Dendritic cell treated with granulocyte-macrophage colony-stimulating factor and Interleukin-4, amounts not matched to agents 40 ng/mL and 50 ng/mL, for 4 days (primary cell): ENCODE results near the gene SRSF7.

Experiments
- H3K27ac Mint-ChIP-seq: one replicate; pipeline ENCODE4 v1.8.0; 2022; ENCODE audit warnings: mild to moderate bottlenecking, mixed read lengths
- H3K27me3 Mint-ChIP-seq: one replicate; pipeline ENCODE4 v1.8.0; 2022; ENCODE audit warnings: mild to moderate bottlenecking, mixed read lengths
- H3K36me3 Mint-ChIP-seq: one replicate; pipeline ENCODE4 v1.8.0; 2022; ENCODE audit warnings: low read depth, mixed read lengths
- H3K4me1 Mint-ChIP-seq: one replicate; pipeline ENCODE4 v1.8.0; 2022; ENCODE audit warnings: low read depth, mixed read lengths
- H3K4me3 Mint-ChIP-seq: one replicate; pipeline ENCODE4 v1.8.0; 2022; ENCODE audit warnings: mild to moderate bottlenecking, moderate library complexity, mixed read lengths
- H3K9me3 Mint-ChIP-seq: one replicate; pipeline ENCODE4 v1.8.0; 2022; ENCODE audit warnings: mixed read lengths
- intact Hi-C: fragments of 100-400 bp; cut with micrococcal nuclease; formaldehyde crosslinking; loops from one replicate; pipeline ENCODE4 v1.15.0; 2022

SRSF7 gene

DNA sequence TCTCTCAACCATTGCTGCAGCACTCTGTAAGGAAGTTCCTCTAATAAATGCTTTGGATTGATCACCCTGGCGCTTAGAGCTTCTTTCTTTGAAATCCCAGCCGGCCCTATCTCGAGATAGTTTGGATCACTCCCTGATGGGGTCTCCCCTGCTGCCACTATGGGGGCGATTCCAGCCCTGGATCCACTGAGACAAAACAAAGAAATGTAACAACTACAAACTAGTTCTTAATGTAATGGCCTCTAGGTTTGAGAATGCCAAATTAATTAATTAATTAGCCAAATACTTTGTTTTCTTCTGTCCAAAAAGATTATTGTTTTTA is 15.2 kb downstream of the SRSF7 start:
- H3K9me3 Mint-ChIP-seq: peaks cover 9% of the 10 kb centered on the region
- no peak overlapping the region for H3K4me3 Mint-ChIP-seq
- H3K27ac Mint-ChIP-seq: peak overlapping the region; percentile 21
- peaks cover 37% of the 10 kb centered on the region for H3K4me1 Mint-ChIP-seq
- no peaks in the 10 kb centered on the region for H3K27me3 Mint-ChIP-seq
- intact Hi-C loops: no loop called here
- H3K36me3 Mint-ChIP-seq: peaks cover 72% of the 10 kb centered on the region

- H3K9me3 Mint-ChIP-seq: peaks cover 7% of the 10 kb centered on the region
- no peak overlapping the region for H3K27ac Mint-ChIP-seq
- no peak overlapping the region for H3K4me3 Mint-ChIP-seq
- no peaks in the 10 kb centered on the region for H3K27me3 Mint-ChIP-seq
- H3K36me3 Mint-ChIP-seq: peaks cover 77% of the 10 kb centered on the region
- intact Hi-C loops: no loop called here
- peaks cover 37% of the 10 kb centered on the region for H3K4me1 Mint-ChIP-seq
These were observed 16.7 kb downstream of the SRSF7 start for GRCh38 chr2:38734299-38735058.

GRCh38 chr2:38733300-38733971 is 17.7 kb downstream of the SRSF7 start:
- Mint-ChIP-seq H3K36me3 (peaks cover 67% of the 10 kb centered on the region), H3K4me1 (peaks cover 26% of the 10 kb centered on the region), H3K27ac (no peak overlapping the region), H3K4me3 (no peak overlapping the region), H3K9me3 (no peaks in the 10 kb centered on the region), H3K27me3 (no peaks in the 10 kb centered on the region)
- intact Hi-C loops: no loop called here

- intact Hi-C loops: no loop called here
- Mint-ChIP-seq H3K4me1 (peaks cover 20% of the 10 kb centered on the region), H3K9me3 (no peaks in the 10 kb centered on the region), H3K4me3 (no peak overlapping the region), H3K36me3 (peaks cover 59% of the 10 kb centered on the region), H3K27me3 (no peaks in the 10 kb centered on the region), H3K27ac (no peak overlapping the region)
These were observed 19.4 kb downstream of the SRSF7 start for GRCh38 chr2:38731684-38732221.

- H3K36me3 Mint-ChIP-seq: peaks cover 59% of the 10 kb centered on the region
- no peak overlapping the region for H3K27ac Mint-ChIP-seq
- H3K27me3 Mint-ChIP-seq: no peaks in the 10 kb centered on the region
- H3K4me1 Mint-ChIP-seq: peaks cover 16% of the 10 kb centered on the region
- intact Hi-C loops: no loop called here
- no peaks in the 10 kb centered on the region for H3K9me3 Mint-ChIP-seq
- no peak overlapping the region for H3K4me3 Mint-ChIP-seq
These were observed 20.1 kb downstream of the SRSF7 start for GRCh38 chr2:38731090-38731489.

- H3K27ac Mint-ChIP-seq: no peak overlapping the region
- intact Hi-C loops: loop anchor here (1.0 to 5.0 kb wide), 2 partner anchors 16 to 416 kb away; no protein-coding TSS in a partner anchor
- no peaks in the 10 kb centered on the region for H3K27me3 Mint-ChIP-seq
- H3K4me3 Mint-ChIP-seq: no peak overlapping the region
- H3K9me3 Mint-ChIP-seq: no peaks in the 10 kb centered on the region
- H3K36me3 Mint-ChIP-seq: peaks cover 53% of the 10 kb centered on the region
- H3K4me1 Mint-ChIP-seq: peaks cover 16% of the 10 kb centered on the region
These were observed 22.5 kb downstream of the SRSF7 start for GRCh38 chr2:38728694-38729093.

DNA sequence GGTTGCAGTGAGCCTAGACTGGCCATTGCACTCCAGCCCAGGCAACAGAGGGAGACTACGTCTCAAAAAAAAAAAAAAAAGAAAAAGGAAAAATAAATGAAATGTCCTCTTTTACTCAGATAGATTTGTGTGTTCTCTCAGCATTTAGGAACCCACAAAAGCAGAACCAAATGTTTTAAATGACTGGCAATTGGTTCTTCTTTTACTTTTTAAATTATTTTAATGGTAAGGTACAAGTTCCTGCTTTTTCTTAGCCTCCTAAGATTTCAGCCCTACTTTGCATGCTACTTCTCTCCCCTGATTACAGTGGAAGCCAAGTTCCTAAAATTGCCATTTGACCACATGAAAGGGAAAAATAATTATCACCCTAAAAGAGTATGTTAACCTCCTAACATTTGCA is 23.5 kb downstream of the SRSF7 start:
- Mint-ChIP-seq H3K36me3 (peaks cover 53% of the 10 kb centered on the region), H3K4me3 (no peak overlapping the region), H3K9me3 (no peaks in the 10 kb centered on the region), H3K27me3 (no peaks in the 10 kb centered on the region), H3K27ac (peak overlapping the region; percentile 53), H3K4me1 (peaks cover 19% of the 10 kb centered on the region)
- intact Hi-C loops: loop anchor here (5.0 kb wide), 1 partner anchor 415 kb away; no protein-coding TSS in a partner anchor

DNA sequence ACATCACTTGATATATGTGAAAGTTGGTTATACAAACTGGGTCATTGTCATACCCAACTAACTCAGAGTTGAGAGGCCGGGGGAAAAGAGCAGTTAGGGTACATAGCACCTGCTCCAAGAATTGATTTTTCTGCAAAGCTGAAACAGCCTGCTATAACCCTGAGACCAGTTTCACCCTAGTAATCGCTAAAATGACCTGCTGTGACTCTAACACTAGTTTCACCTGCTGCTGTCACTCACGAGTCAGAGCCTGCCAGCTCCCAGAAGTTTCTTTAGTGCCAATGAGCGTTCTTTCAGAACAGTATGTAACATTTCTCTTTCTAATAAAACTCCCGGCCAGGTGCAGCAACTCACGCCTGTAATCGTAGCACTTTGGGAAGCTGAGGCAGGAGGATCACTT is 28.0 kb downstream of the SRSF7 start:
- Mint-ChIP-seq H3K9me3 (peaks cover 9% of the 10 kb centered on the region), H3K4me1 (peaks cover 37% of the 10 kb centered on the region), H3K27ac (no peak overlapping the region), H3K36me3 (peaks cover 62% of the 10 kb centered on the region), H3K27me3 (no peaks in the 10 kb centered on the region), H3K4me3 (no peak overlapping the region)
- intact Hi-C loops: no loop called here

DNA sequence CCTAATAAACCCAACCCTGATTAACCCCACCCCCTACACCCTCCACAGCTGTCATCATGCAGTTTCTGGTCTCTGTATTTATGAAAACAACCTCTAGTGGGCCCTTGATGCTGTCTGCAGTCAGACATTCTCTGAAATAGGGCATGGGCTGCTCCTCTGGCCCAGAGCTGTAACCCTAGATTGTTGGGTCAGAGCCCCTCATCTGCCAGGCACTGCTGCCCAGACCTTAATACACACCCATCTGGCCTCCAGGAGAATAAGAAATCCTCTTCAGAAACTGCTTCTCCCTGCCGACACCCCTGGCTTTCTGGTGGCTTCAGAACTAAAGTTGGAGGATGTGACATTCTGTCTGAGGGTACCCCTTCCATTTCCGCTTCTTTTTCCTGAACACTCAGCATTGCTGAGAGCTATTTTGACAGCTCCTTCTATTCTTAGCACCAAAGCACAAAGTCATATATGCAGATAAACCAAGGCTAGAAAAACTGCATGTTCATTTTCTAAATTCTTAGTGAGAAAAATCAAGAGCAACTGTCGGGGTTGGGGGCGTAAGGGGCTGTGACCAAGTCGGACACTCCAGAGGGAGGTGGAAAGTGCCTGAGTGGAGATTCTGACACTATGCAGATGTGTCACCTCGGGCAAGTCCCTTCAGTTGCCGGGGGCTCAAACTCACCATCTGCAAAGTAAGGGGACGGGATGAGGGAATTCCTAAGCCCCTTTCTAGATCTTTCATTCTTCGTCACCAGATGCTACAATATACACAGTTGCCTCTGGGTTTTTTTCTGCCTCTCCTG is 28.7 kb downstream of the SRSF7 start:
- intact Hi-C loops: no loop called here
- Mint-ChIP-seq H3K27me3 (no peaks in the 10 kb centered on the region), H3K27ac (no peak overlapping the region), H3K36me3 (peaks cover 69% of the 10 kb centered on the region), H3K9me3 (peaks cover 9% of the 10 kb centered on the region), H3K4me3 (no peak overlapping the region), H3K4me1 (peaks cover 33% of the 10 kb centered on the region)

DNA sequence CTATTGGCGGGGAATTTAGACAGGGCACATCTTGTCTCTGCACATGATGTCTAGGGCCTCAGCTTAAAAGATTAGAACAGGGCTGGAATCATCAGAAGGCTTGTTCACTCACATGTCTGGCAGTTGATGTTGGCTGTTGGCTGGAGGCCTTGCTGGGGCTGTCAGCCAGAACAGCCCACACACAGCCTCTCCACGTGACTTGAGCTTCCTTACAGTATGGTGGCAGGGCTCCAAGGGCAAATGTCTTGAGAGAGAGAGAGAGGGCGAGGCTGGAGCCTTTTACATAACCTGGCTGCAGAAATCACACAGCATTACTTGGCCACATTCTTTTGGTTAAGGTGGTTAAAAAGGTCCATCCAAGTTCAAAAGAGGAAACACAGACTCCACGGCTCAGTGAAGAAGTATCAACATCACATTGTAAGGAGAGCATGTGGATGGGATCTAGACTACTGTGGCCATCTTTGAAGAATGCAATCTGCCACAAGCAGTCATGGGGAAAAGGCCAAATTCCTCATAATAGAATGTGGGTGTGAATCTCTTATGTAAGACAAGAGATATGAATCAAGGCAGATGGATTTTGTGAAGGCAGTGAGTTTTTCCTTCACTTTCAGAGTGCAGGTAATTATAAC is 30.4 kb downstream of the SRSF7 start:
- Mint-ChIP-seq H3K9me3 (peaks cover 9% of the 10 kb centered on the region), H3K4me1 (peaks cover 31% of the 10 kb centered on the region), H3K27me3 (no peaks in the 10 kb centered on the region), H3K27ac (no peak overlapping the region), H3K4me3 (no peak overlapping the region), H3K36me3 (peaks cover 86% of the 10 kb centered on the region)
- intact Hi-C loops: no loop called here

DNA sequence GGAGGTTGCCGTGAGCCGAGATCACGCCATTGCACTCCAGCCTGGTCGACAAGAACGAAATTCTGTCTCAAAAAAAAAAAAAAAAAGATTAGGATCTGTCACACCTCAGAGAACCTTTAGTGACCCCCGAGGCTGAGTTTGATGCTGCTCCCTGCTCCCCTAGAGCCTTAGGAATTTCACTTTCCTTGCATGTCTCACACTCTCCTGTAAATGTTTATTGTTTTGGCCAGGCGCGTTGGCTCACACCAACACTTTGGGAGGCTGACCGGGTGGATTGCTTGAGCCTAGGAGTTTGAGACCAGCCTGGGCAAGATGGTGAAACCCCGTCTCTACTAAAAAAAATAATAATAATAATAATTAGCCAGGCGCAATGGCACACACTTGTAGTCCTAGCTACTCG is 31.5 kb downstream of the SRSF7 start:
- Mint-ChIP-seq H3K36me3 (peaks cover 89% of the 10 kb centered on the region), H3K27ac (no peak overlapping the region), H3K4me3 (no peak overlapping the region), H3K4me1 (peaks cover 35% of the 10 kb centered on the region), H3K9me3 (peaks cover 9% of the 10 kb centered on the region), H3K27me3 (no peaks in the 10 kb centered on the region)
- intact Hi-C loops: no loop called here

DNA sequence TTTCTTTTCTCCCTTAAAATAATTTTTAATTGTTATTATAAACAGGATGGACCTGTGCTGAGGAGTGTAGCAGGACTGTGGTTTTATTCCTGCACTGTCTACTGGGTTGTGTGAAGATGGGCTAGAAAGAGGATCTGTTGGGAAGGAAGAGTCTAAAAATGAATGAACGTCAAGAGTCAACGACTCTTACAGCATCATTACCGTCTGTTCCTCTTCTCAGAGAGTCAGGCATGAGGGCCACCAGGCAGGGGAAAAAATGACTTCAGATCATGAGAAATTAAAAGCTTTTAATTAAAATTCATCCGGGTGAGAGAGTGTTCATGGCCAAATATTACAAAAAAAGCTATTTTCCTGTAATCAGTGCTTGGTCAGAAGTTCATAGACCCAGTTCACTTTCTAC is 32.6 kb downstream of the SRSF7 start:
- Mint-ChIP-seq H3K36me3 (peaks cover 93% of the 10 kb centered on the region), H3K27me3 (no peaks in the 10 kb centered on the region), H3K4me1 (peaks cover 43% of the 10 kb centered on the region), H3K4me3 (no peak overlapping the region), H3K9me3 (peaks cover 9% of the 10 kb centered on the region), H3K27ac (no peak overlapping the region)
- intact Hi-C loops: no loop called here

DNA sequence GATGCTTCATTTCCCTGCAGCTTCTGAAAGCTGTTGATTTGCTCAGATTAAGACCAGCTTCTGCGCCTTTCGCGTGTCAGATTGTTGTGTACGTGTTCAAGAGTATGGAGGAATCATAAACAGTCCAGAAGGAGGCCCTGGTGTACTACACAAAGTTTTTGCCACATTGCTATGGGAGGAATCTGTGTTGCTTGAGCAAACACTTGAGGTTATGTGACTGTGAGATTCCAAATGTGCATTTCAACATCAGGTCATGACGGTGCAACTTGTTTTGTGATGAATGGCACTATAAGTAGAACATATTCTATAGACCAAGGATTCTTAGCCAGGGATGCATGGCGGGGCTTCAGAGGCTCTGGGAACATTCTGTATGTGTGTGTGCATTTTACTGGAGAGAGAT is 35.0 kb downstream of the SRSF7 start:
- peaks cover 36% of the 10 kb centered on the region for H3K4me1 Mint-ChIP-seq
- intact Hi-C loops: no loop called here
- H3K27me3 Mint-ChIP-seq: no peaks in the 10 kb centered on the region
- no peak overlapping the region for H3K4me3 Mint-ChIP-seq
- H3K36me3 Mint-ChIP-seq: peaks cover 91% of the 10 kb centered on the region
- peaks cover 9% of the 10 kb centered on the region for H3K9me3 Mint-ChIP-seq
- H3K27ac Mint-ChIP-seq: no peak overlapping the region
